Dendritic cell treated with granulocyte-macrophage colony-stimulating factor and Interleukin-4, amounts not matched to agents 40 ng/mL and 50 ng/mL, for 4 days (primary cell): ENCODE data around the gene COQ10B.
"Not testable (repeated sequence)": the region's sequence is repeated elsewhere in the genome, so short reads cannot be mapped to it uniquely, and the experiment has no call there.

Experiments
- H3K27ac Mint-ChIP-seq: one replicate; pipeline ENCODE4 v1.8.0; 2022; ENCODE audit warnings: mild to moderate bottlenecking, mixed read lengths
- H3K27me3 Mint-ChIP-seq: one replicate; pipeline ENCODE4 v1.8.0; 2022; ENCODE audit warnings: mild to moderate bottlenecking, mixed read lengths
- H3K36me3 Mint-ChIP-seq: one replicate; pipeline ENCODE4 v1.8.0; 2022; ENCODE audit warnings: low read depth, mixed read lengths
- H3K4me1 Mint-ChIP-seq: one replicate; pipeline ENCODE4 v1.8.0; 2022; ENCODE audit warnings: low read depth, mixed read lengths
- H3K4me3 Mint-ChIP-seq: one replicate; pipeline ENCODE4 v1.8.0; 2022; ENCODE audit warnings: mild to moderate bottlenecking, moderate library complexity, mixed read lengths
- H3K9me3 Mint-ChIP-seq: one replicate; pipeline ENCODE4 v1.8.0; 2022; ENCODE audit warnings: mixed read lengths
- intact Hi-C: fragments of 100-400 bp; cut with micrococcal nuclease; formaldehyde crosslinking; loops from one replicate; pipeline ENCODE4 v1.15.0; 2022

The COQ10B gene

GRCh38 chr2:197453123-197453913, at the start of gene COQ10B:
TSS of gene COQ10B (plus strand) at chr2:197453552. CDS start at chr2:197453561, 9 bp downstream.
- H3K27me3 Mint-ChIP-seq = no peaks in the 10 kb centered on the region
- peak within 1 kb of the TSS; percentile 96 for H3K27ac Mint-ChIP-seq

GRCh38 chr2:197405582-197405981, 47.8 kb upstream of the COQ10B start:
- Mint-ChIP-seq H3K36me3 (peaks cover 82% of the 10 kb centered on the region), H3K9me3 (no peaks in the 10 kb centered on the region), H3K4me1 (no peaks in the 10 kb centered on the region), H3K27me3 (no peaks in the 10 kb centered on the region), H3K27ac (no peak overlapping the region), H3K4me3 (no peak overlapping the region)
- intact Hi-C loops = no loop called here

More at GRCh38 chr2:197453123-197453913, at the start of gene COQ10B:
- Mint-ChIP-seq H3K36me3 (peaks cover 25% of the 10 kb centered on the region), H3K9me3 (no peaks in the 10 kb centered on the region), H3K4me1 (peaks cover 41% of the 10 kb centered on the region), H3K4me3 (peak within 1 kb of the TSS; percentile 96)
- intact Hi-C loops = loop anchor here (1.0 to 10.0 kb wide), 3 partner anchors 18 to 251 kb away; partner anchors contain the start of genes HSPE1, MARS2 and SF3B1

GRCh38 chr2:197414039-197414438, 39.3 kb upstream of the COQ10B start:
- Mint-ChIP-seq H3K27ac (peak overlapping the region; percentile 39), H3K4me3 (no peak overlapping the region), H3K9me3 (no peaks in the 10 kb centered on the region), H3K27me3 (no peaks in the 10 kb centered on the region), H3K4me1 (no peaks in the 10 kb centered on the region), H3K36me3 (peaks cover 92% of the 10 kb centered on the region)
- intact Hi-C loops = loop anchor here (5.0 kb wide), 1 partner anchor 83 kb away; the partner anchor contains the start of gene HSPD1

GRCh38 chr2:197414515-197414914, 38.8 kb upstream of the COQ10B start:
- H3K4me3 Mint-ChIP-seq = no peak overlapping the region
- H3K9me3 Mint-ChIP-seq = no peaks in the 10 kb centered on the region
- no peaks in the 10 kb centered on the region for H3K27me3 Mint-ChIP-seq
- no peak overlapping the region for H3K27ac Mint-ChIP-seq
- intact Hi-C loops = loop anchor here (5.0 kb wide), 1 partner anchor 83 kb away; the partner anchor contains the start of gene HSPD1
- peaks cover 88% of the 10 kb centered on the region for H3K36me3 Mint-ChIP-seq
- H3K4me1 Mint-ChIP-seq = no peaks in the 10 kb centered on the region

GRCh38 chr2:197416268-197416667, 37.1 kb upstream of the COQ10B start:
- H3K27ac Mint-ChIP-seq = no peak overlapping the region

GRCh38 chr2:197419438-197419837, 33.9 kb upstream of the COQ10B start:
- Mint-ChIP-seq H3K9me3 (no peaks in the 10 kb centered on the region), H3K27ac (no peak overlapping the region), H3K27me3 (no peaks in the 10 kb centered on the region), H3K36me3 (peaks cover 91% of the 10 kb centered on the region), H3K4me1 (peaks cover 7% of the 10 kb centered on the region), H3K4me3 (no peak overlapping the region)
- intact Hi-C loops = no loop called here

More at GRCh38 chr2:197416268-197416667, 37.1 kb upstream of the COQ10B start:
- H3K36me3 Mint-ChIP-seq = peaks cover 88% of the 10 kb centered on the region
- H3K4me1 Mint-ChIP-seq = no peaks in the 10 kb centered on the region
- intact Hi-C loops = no loop called here
- no peaks in the 10 kb centered on the region for H3K27me3 Mint-ChIP-seq
- H3K4me3 Mint-ChIP-seq = no peak overlapping the region
- H3K9me3 Mint-ChIP-seq = no peaks in the 10 kb centered on the region

- no peaks in the 10 kb centered on the region for H3K27me3 Mint-ChIP-seq
- peaks cover 21% of the 10 kb centered on the region for H3K4me1 Mint-ChIP-seq
- no peak overlapping the region for H3K4me3 Mint-ChIP-seq
- no peaks in the 10 kb centered on the region for H3K9me3 Mint-ChIP-seq
- H3K36me3 Mint-ChIP-seq = peaks cover 64% of the 10 kb centered on the region
- H3K27ac Mint-ChIP-seq = no peak overlapping the region
- intact Hi-C loops = loop anchor here (5.0 kb wide), 1 partner anchor 34 kb away; no protein-coding TSS in a partner anchor
These were observed 30.0 kb upstream of the COQ10B start for GRCh38 chr2:197423307-197423706.

GRCh38 chr2:197425550-197425949, 27.8 kb upstream of the COQ10B start:
- peaks cover 39% of the 10 kb centered on the region for H3K4me1 Mint-ChIP-seq
- H3K27me3 Mint-ChIP-seq = no peaks in the 10 kb centered on the region
- H3K4me3 Mint-ChIP-seq = no peak overlapping the region
- H3K27ac Mint-ChIP-seq = no peak overlapping the region
- no peaks in the 10 kb centered on the region for H3K9me3 Mint-ChIP-seq
- intact Hi-C loops = no loop called here
- peaks cover 68% of the 10 kb centered on the region for H3K36me3 Mint-ChIP-seq

- Mint-ChIP-seq H3K4me1 (peaks cover 53% of the 10 kb centered on the region), H3K4me3 (no peak overlapping the region), H3K27ac (peak overlapping the region; percentile 50), H3K9me3 (no peaks in the 10 kb centered on the region), H3K36me3 (peaks cover 63% of the 10 kb centered on the region), H3K27me3 (no peaks in the 10 kb centered on the region)
- intact Hi-C loops = no loop called here
These were observed 26.4 kb upstream of the COQ10B start for GRCh38 chr2:197426723-197427603.

- intact Hi-C loops = no loop called here
- no peaks in the 10 kb centered on the region for H3K9me3 Mint-ChIP-seq
- peaks cover 58% of the 10 kb centered on the region for H3K4me1 Mint-ChIP-seq
- no peaks in the 10 kb centered on the region for H3K27me3 Mint-ChIP-seq
- H3K4me3 Mint-ChIP-seq = no peak overlapping the region
- no peak overlapping the region for H3K27ac Mint-ChIP-seq
- peaks cover 56% of the 10 kb centered on the region for H3K36me3 Mint-ChIP-seq
These were observed 25.4 kb upstream of the COQ10B start for GRCh38 chr2:197427986-197428385.

GRCh38 chr2:197431858-197432257, 21.5 kb upstream of the COQ10B start:
- Mint-ChIP-seq H3K9me3 (no peaks in the 10 kb centered on the region), H3K36me3 (peaks cover 52% of the 10 kb centered on the region), H3K4me1 (peaks cover 54% of the 10 kb centered on the region), H3K27ac (peak overlapping the region; percentile 79), H3K4me3 (peak overlapping the region; percentile 34), H3K27me3 (no peaks in the 10 kb centered on the region)
- intact Hi-C loops = no loop called here

- peak overlapping the region; percentile 79 for H3K27ac Mint-ChIP-seq
- H3K9me3 Mint-ChIP-seq, H3K27me3 Mint-ChIP-seq, intact Hi-C loops: not testable (repeated sequence)
- H3K36me3 Mint-ChIP-seq = peaks cover 51% of the 10 kb centered on the region
- peak overlapping the region; percentile 60 for H3K4me3 Mint-ChIP-seq
- H3K4me1 Mint-ChIP-seq = peaks cover 52% of the 10 kb centered on the region
These were observed 20.8 kb upstream of the COQ10B start for GRCh38 chr2:197432527-197432926.

GRCh38 chr2:197433780-197434438, 19.4 kb upstream of the COQ10B start:
- intact Hi-C loops = loop anchor here (1.0 kb wide), 1 partner anchor 9 kb away; no protein-coding TSS in a partner anchor
- peaks cover 45% of the 10 kb centered on the region for H3K36me3 Mint-ChIP-seq
- H3K4me1 Mint-ChIP-seq = peaks cover 48% of the 10 kb centered on the region
- H3K27me3 Mint-ChIP-seq = no peaks in the 10 kb centered on the region
- peak overlapping the region; percentile 99 for H3K27ac Mint-ChIP-seq
- no peaks in the 10 kb centered on the region for H3K9me3 Mint-ChIP-seq
- H3K4me3 Mint-ChIP-seq = peak overlapping the region; percentile 96
